DOHH2 (cell line): ENCODE measurements around the gene DDX1.

Experiments used
- H3F3A ChIP-seq: fragments of 200-600 bp; sonication (generic), shearing (Covaris generic); 2 replicates; pipeline ENCODE4 v1.6.0; 2016; ENCODE audit warnings: antibody characterized with exemption, mild to moderate bottlenecking; ENCODE audit not compliant: control insufficient read depth, insufficient read depth
- H3K27ac ChIP-seq: fragments of 200-600 bp; sonication (generic); 2 replicates; pipeline ENCODE4 v1.5.1; 2014; ENCODE audit warnings: low read depth, mild to moderate bottlenecking, low read length, moderate library complexity
- H3K27me3 ChIP-seq: fragments of 200-600 bp; sonication (generic); 2 replicates; pipeline ENCODE4 v1.6.1; 2014; ENCODE audit warnings: mild to moderate bottlenecking, low read length, mixed read lengths; ENCODE audit not compliant: control insufficient read depth
- H3K36me3 ChIP-seq: fragments of 200-600 bp; sonication (generic); 2 replicates; pipeline ENCODE4 v1.6.1; 2014; ENCODE audit warnings: mild to moderate bottlenecking, low read length, moderate library complexity, mixed read lengths; ENCODE audit not compliant: control insufficient read depth
- H3K4me1 ChIP-seq: fragments of 200-600 bp; sonication (generic); 2 replicates; pipeline ENCODE4 v1.6.1; 2014; ENCODE audit warnings: mild to moderate bottlenecking, low read length, mixed read lengths; ENCODE audit not compliant: control insufficient read depth
- H3K4me2 ChIP-seq: fragments of 200-600 bp; sonication (generic); 2 replicates; pipeline ENCODE4 v1.6.0; 2014; ENCODE audit warnings: mild to moderate bottlenecking, low read length, moderate library complexity
- H3K4me3 ChIP-seq: fragments of 200-600 bp; sonication (generic); 2 replicates; pipeline ENCODE4 v1.5.1; 2014; ENCODE audit warnings: mild to moderate bottlenecking, low read length, mixed read lengths
- H3K79me2 ChIP-seq: fragments of 200-600 bp; sonication (generic); 2 replicates; pipeline ENCODE4 v1.6.1; 2014; ENCODE audit warnings: mild to moderate bottlenecking, low read length, mixed read lengths; ENCODE audit not compliant: control insufficient read depth
- H3K9me2 ChIP-seq: fragments of 200-600 bp; sonication (generic); replicated peaks from 2 replicates; pipeline ENCODE4 v1.6.1; 2014; ENCODE audit warnings: mild to moderate bottlenecking, low read length, mixed read lengths; ENCODE audit not compliant: control insufficient read depth
- H3K9me3 ChIP-seq: fragments of 200-600 bp; sonication (generic); 2 replicates; pipeline ENCODE4 v1.6.1; 2014; ENCODE audit warnings: antibody characterized with exemption, low read length, mixed read lengths; ENCODE audit not compliant: control insufficient read depth, insufficient read depth
- H4K20me1 ChIP-seq: fragments of 200-600 bp; sonication (generic); 2 replicates; pipeline ENCODE4 v1.6.0; 2014; ENCODE audit warnings: low read depth, mild to moderate bottlenecking, antibody characterized with exemption, low read length, moderate library complexity; ENCODE audit not compliant: control insufficient read depth, insufficient read depth
- EZH2phosphoT487 ChIP-seq: fragments of 200-600 bp; sonication (generic); IDR thresholded peaks from 2 replicates; pipeline ENCODE4 v1.6.1; 2017; ENCODE audit warnings: borderline replicate concordance, mild to moderate bottlenecking, antibody characterized with exemption, low read length, moderate library complexity, mixed read lengths
- TF ChIP-seq, protein P1 (sequence below): fragments of 200-600 bp; sonication (generic); IDR thresholded peaks from one replicate; pipeline ENCODE4 v1.5.1; 2014; ENCODE audit warnings: antibody characterized with exemption, mild to moderate bottlenecking, low read depth, low read length; ENCODE audit not compliant: poor library complexity, severe bottlenecking

DDX1 gene

DNA sequence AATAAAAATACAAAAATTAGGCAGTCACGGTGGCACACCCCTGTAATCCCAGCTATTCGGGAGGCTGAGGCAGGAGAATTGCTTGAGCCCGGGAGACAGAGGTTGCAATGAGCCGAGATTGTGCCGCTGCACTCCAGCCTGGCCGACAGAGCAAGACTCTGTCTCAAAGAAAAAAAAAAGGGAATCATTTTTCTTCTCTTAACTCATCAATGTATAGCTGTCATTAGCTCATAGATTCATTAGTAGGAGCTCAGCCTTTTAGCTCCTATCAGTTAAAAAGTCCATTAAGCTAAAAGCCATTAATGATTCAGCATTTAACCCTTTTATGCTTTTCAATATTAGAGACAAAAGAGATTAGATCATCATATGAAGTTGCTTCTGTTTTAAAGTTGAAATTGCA is 24.8 kb upstream of the DDX1 start:
- no peaks in the 10 kb centered on the region for H4K20me1 ChIP-seq
- no peak overlapping the region for H3K4me3 ChIP-seq
- no peak overlapping the region for H3K27ac ChIP-seq
- no peak overlapping the region for H3K4me2 ChIP-seq
- no peaks in the 10 kb centered on the region for H3K9me3 ChIP-seq
- TF ChIP-seq, protein P1, sequence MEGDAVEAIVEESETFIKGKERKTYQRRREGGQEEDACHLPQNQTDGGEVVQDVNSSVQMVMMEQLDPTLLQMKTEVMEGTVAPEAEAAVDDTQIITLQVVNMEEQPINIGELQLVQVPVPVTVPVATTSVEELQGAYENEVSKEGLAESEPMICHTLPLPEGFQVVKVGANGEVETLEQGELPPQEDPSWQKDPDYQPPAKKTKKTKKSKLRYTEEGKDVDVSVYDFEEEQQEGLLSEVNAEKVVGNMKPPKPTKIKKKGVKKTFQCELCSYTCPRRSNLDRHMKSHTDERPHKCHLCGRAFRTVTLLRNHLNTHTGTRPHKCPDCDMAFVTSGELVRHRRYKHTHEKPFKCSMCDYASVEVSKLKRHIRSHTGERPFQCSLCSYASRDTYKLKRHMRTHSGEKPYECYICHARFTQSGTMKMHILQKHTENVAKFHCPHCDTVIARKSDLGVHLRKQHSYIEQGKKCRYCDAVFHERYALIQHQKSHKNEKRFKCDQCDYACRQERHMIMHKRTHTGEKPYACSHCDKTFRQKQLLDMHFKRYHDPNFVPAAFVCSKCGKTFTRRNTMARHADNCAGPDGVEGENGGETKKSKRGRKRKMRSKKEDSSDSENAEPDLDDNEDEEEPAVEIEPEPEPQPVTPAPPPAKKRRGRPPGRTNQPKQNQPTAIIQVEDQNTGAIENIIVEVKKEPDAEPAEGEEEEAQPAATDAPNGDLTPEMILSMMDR, result no peak
- H3K27me3 ChIP-seq, result no peaks in the 10 kb centered on the region
- H3F3A ChIP-seq, result no peaks in the 10 kb centered on the region
- H3K4me1 ChIP-seq, result peaks cover 4% of the 10 kb centered on the region
- H3K9me2 ChIP-seq, result no peaks in the 10 kb centered on the region
- no peaks in the 10 kb centered on the region for H3K36me3 ChIP-seq
- H3K79me2 ChIP-seq, result no peaks in the 10 kb centered on the region

DNA sequence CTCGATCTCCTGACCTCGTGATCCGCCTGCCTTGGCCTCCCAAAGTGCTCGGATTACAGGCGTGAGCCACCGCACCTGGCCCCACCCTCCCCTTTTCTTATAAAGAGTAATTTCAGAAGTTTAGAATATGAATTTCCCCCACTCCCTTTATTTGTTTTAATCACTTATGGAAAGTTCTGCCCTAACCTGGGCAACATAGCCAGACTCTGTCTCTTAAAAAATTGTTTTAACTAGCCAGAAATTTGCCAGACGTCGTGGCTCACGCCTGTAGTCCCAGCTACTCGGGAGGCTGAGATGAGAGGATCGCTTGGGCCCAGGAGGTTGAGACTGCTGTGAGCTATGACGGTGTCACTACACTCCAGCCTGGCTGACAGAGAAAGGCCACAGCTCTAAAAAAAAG is 22.8 kb upstream of the DDX1 start:
- Histone ChIP-seq H3K27ac (no peak overlapping the region), H3K27me3 (no peaks in the 10 kb centered on the region), H3K4me3 (no peak overlapping the region), H3K9me3 (no peaks in the 10 kb centered on the region), H3K4me1 (no peaks in the 10 kb centered on the region), H3K36me3 (no peaks in the 10 kb centered on the region), H3K79me2 (no peaks in the 10 kb centered on the region), H3F3A (no peaks in the 10 kb centered on the region), H4K20me1 (no peaks in the 10 kb centered on the region), H3K9me2 (no peaks in the 10 kb centered on the region), H3K4me2 (no peak overlapping the region)
- no peak for TF ChIP-seq EZH2phosphoT487
- TF ChIP-seq, protein P1, result no peak

DNA sequence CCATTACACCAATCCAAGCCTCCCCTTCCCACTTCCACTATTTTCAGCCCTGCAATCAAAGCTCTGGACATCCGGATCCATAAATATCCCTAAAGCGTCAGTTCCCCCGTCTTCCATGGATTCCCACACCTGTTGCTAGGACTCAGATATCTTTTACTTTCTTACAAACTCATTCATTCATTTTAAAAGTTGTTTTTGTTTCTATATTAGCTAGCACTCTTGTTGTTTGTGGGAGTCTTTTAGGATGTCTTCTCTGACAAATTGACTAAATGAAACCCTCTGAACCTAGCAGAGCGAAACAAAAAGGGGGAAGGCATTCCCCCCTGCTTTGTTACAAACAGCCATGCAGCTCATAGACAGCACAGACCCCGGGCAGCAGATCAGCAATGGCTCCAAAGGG is 21.6 kb upstream of the DDX1 start:
- Histone ChIP-seq H3K9me2 (no peaks in the 10 kb centered on the region), H3K4me3 (no peak overlapping the region), H3K4me2 (no peak overlapping the region), H3K27me3 (no peaks in the 10 kb centered on the region), H3F3A (no peaks in the 10 kb centered on the region), H3K27ac (no peak overlapping the region), H3K4me1 (peaks cover 3% of the 10 kb centered on the region), H3K9me3 (no peaks in the 10 kb centered on the region), H3K79me2 (no peaks in the 10 kb centered on the region), H3K36me3 (no peaks in the 10 kb centered on the region), H4K20me1 (no peaks in the 10 kb centered on the region)
- TF ChIP-seq, protein P1, result no peak
- no peak for TF ChIP-seq EZH2phosphoT487

DNA sequence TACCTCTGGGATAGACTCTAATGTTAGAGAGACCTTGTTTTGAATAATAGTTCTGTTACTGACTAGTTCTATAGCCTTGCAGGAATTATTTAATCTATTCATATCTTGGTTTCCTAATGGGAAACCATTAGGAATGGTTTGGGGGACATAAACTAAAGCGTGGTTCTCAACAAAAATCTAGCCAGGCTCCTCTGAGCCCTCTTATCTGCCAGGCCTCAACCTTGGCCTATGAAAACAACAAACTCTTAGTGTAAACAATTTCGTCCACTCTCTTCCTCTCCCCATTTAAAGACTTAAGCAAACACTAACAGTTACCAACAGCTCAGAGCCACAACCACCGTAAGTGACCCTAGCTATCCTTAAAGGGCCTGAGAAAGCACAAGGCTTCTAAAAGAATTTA is 19.9 kb upstream of the DDX1 start:
- Histone ChIP-seq H3K9me3 (no peaks in the 10 kb centered on the region), H3K9me2 (no peaks in the 10 kb centered on the region), H4K20me1 (no peaks in the 10 kb centered on the region), H3K79me2 (no peaks in the 10 kb centered on the region), H3K27ac (no peak overlapping the region), H3K4me2 (no peak overlapping the region), H3K36me3 (no peaks in the 10 kb centered on the region), H3K4me1 (peaks cover 8% of the 10 kb centered on the region), H3K27me3 (no peaks in the 10 kb centered on the region), H3F3A (no peaks in the 10 kb centered on the region), H3K4me3 (no peak overlapping the region)
- no peak for TF ChIP-seq EZH2phosphoT487
- TF ChIP-seq, protein P1, result no peak
